SK-N-SH (cell line): Measurements from ENCODE around the gene BCL7B. TPM values are rescaled to one million over a fixed set of nuclear protein-coding genes. Genes with fewer than 3 reads are reported as not detected.
A peak's percentile ranks its signal among the peaks of the same experiment; 100 is the strongest.

Source experiments
- CTCF ChIA-PET: fragments of 300-600, 350-600 bp; formaldehyde crosslinking; extraction: SDS; loops from one replicate; lab custom pipeline; 2021; lab: Yijun Ruan, JAX
- POLR2A ChIA-PET: fragments of 350-600 bp; sonication (Branson Sonifier 250); formaldehyde crosslinking; extraction: SDS; loops from one replicate; lab custom pipeline; 2020; ENCODE audit warnings: antibody characterized with exemption, inconsistent platforms; lab: Yijun Ruan, JAX
- DNase-seq: peaks from one replicate; pipeline ENCODE4 v3.0.0; 2012
- H2AFZ ChIP-seq: fragments of 200-600 bp; sonication (generic); 2 replicates; pipeline ENCODE4 v1.8.1; 2016; ENCODE audit warnings: antibody characterized with exemption, mild to moderate bottlenecking, low read depth
- H3F3A ChIP-seq: fragments of 200-600 bp; sonication (generic); replicated peaks from 2 replicates; pipeline ENCODE3; 2016; ENCODE audit warnings: antibody characterized with exemption, mild to moderate bottlenecking; ENCODE audit not compliant: insufficient read depth
- H3K27ac ChIP-seq, 2 experiments: fragments of 200-500 bp in 1 of 2; fragments of 200-600 bp in 1 of 2; sonication (Bioruptor generic) in 1 of 2; sonication (generic), shearing (Covaris generic) in 1 of 2; 2 replicates each; pipeline versions ENCODE4 v1.5.1 to v1.6.1; 2014 to 2016; ENCODE audit warnings: low read depth in 2 of 2, inconsistent platforms in 1 of 2, low read length in 1 of 2, mild to moderate bottlenecking in 1 of 2, mixed read lengths in 1 of 2
- H3K27me3 ChIP-seq: fragments of 200-600 bp; sonication (generic), shearing (Covaris generic); 2 replicates; pipeline ENCODE4 v1.6.1; 2016; ENCODE audit warnings: mixed run types; ENCODE audit not compliant: insufficient read depth
- H3K36me3 ChIP-seq, 2 experiments: fragments of 200-500 bp in 1 of 2; fragments of 200-600 bp in 1 of 2; sonication (Bioruptor generic) in 1 of 2; sonication (generic) in 1 of 2; replicated peaks in 1 of 2; 2 replicates each; pipeline versions ENCODE3 to v1.5.1; 2014 to 2016; ENCODE audit warnings: low read length in 1 of 2, mild to moderate bottlenecking in 1 of 2; ENCODE audit not compliant: insufficient read depth in 2 of 2, control insufficient read depth in 1 of 2
- H3K4me1 ChIP-seq, 2 experiments: fragments of 200-500 bp in 1 of 2; fragments of 200-600 bp in 1 of 2; sonication (Bioruptor generic) in 1 of 2; sonication (generic), shearing (Covaris generic) in 1 of 2; 2 replicates each; pipeline versions ENCODE4 v1.5.1 to v1.6.1; 2014 to 2016; ENCODE audit warnings: low read depth in 1 of 2, low read length in 1 of 2, mixed run types in 1 of 2; ENCODE audit not compliant: insufficient read depth in 2 of 2, control insufficient read depth in 1 of 2
- H3K4me2 ChIP-seq: fragments of 200-600 bp; sonication (generic), shearing (Covaris generic); 2 replicates; pipeline ENCODE4 v1.6.1; 2017; ENCODE audit warnings: mixed run types
- H3K4me3 ChIP-seq, 2 experiments: fragments of 200-500 bp in 1 of 2; fragments of 200-600 bp in 1 of 2; sonication (Bioruptor generic) in 1 of 2; sonication (generic), shearing (Covaris generic) in 1 of 2; 2 replicates each; pipeline versions ENCODE4 v1.5.1 to v1.8.1; 2014 to 2016; ENCODE audit warnings: low read depth in 2 of 2, inconsistent platforms in 1 of 2, low read length in 1 of 2, mild to moderate bottlenecking in 1 of 2, mixed read lengths in 1 of 2, moderate library complexity in 1 of 2
- H3K79me2 ChIP-seq: fragments of 200-600 bp; sonication (generic); 2 replicates; pipeline ENCODE4 v1.8.1; 2017; ENCODE audit warnings: mild to moderate bottlenecking; ENCODE audit not compliant: insufficient read depth
- H3K9ac ChIP-seq: fragments of 200-600 bp; sonication (generic); 2 replicates; pipeline ENCODE4 v1.6.1; 2017; ENCODE audit warnings: mixed run types
- H3K9me2 ChIP-seq: fragments of 200-600 bp; sonication (generic); 2 replicates; pipeline ENCODE4 v1.6.1; 2017; ENCODE audit warnings: mixed run types
- H3K9me3 ChIP-seq: fragments of 200-600 bp; sonication (generic); 2 replicates; pipeline ENCODE4 v1.6.1; 2017; ENCODE audit warnings: mixed run types, mild to moderate bottlenecking, moderate library complexity
- H4K20me1 ChIP-seq: fragments of 200-600 bp; sonication (generic); 2 replicates; pipeline ENCODE4 v1.6.1; 2017; ENCODE audit warnings: mild to moderate bottlenecking, mixed run types; ENCODE audit not compliant: insufficient read depth
- ELF1 ChIP-seq: IDR thresholded peaks from 2 replicates; pipeline ENCODE4 v1.4.0; 2012
- EP300 ChIP-seq, 2 experiments: IDR thresholded peaks; 2 replicates each; pipeline versions ENCODE4 v1.4.0 to v1.6.1; 2012; ENCODE audit warnings: borderline replicate concordance in 1 of 2, low read depth in 1 of 2, low read length in 1 of 2
- JUND ChIP-seq: IDR thresholded peaks from 2 replicates; pipeline ENCODE4 v1.4.0; 2012
- MEF2A ChIP-seq: IDR thresholded peaks from 2 replicates; pipeline ENCODE4 v1.4.0; 2012; ENCODE audit warnings: low read depth, borderline replicate concordance
- PBX3 ChIP-seq: IDR thresholded peaks from 2 replicates; pipeline ENCODE4; 2012
- RCOR1 ChIP-seq: fragments of 150-350 bp; IDR thresholded peaks from 2 replicates; pipeline ENCODE4 v1.6.1; 2017; ENCODE audit warnings: antibody characterized with exemption, low read length
- RFX5 ChIP-seq: IDR thresholded peaks from 2 replicates; pipeline ENCODE4 v1.6.1; 2012; ENCODE audit warnings: mild to moderate bottlenecking, improper control_type of control experiment, low read length
- SMC3 ChIP-seq: IDR thresholded peaks from 2 replicates; pipeline ENCODE4 v1.6.1; 2012; ENCODE audit warnings: low read depth, low read length, improper control_type of control experiment
- TEAD4 ChIP-seq: IDR thresholded peaks from 2 replicates; pipeline ENCODE4 v1.4.0; 2012; ENCODE audit warnings: mild to moderate bottlenecking, borderline replicate concordance; ENCODE audit not compliant: insufficient read depth
- WGBS: methylation state at CpG from one replicate; pipeline ENCODE4 v1.1.6; 2017; ENCODE audit warnings: low lambda C conversion rate; 5-methylcytosine and 5-hydroxymethylcytosine counted together
- polyA plus RNA-seq, 3 experiments: library from polyadenylated mRNA; depleted of rRNA; stranded (reverse); fragments of >200 nt; gene quantifications; 2 replicates each; pipeline ENCODE4 v1.2.3, GENCODE V29; 2012
- TF ChIP-seq, protein P1 (sequence below): fragments of 150-350 bp; IDR thresholded peaks from 2 replicates; pipeline ENCODE4 v1.6.1; 2017; ENCODE audit warnings: antibody characterized with exemption, low read length, low read depth, borderline replicate concordance

Gene BCL7B
- polyA plus RNA-seq, 1 of the 3 experiments (the other 2 are of a cell fraction), result 114 TPM

- Histone ChIP-seq H3K4me1 (peaks cover 14 to 23% of the 10 kb centered on the region in 2 experiments), H3K4me2 (peak overlapping the region; percentile 94), H3K27ac (peak overlapping the region; percentile 25 to 77; a peak in 3 of 4 replicates), H3K9ac (peak overlapping the region; percentile 85), H3K36me3 (peaks cover 11 to 47% of the 10 kb centered on the region in 2 experiments), H3F3A (peaks cover 25% of the 10 kb centered on the region), H3K27me3 (no peaks in the 10 kb centered on the region), H3K9me2 (no peaks in the 10 kb centered on the region), H3K79me2 (peaks cover 72% of the 10 kb centered on the region), H3K4me3 (peak overlapping the region; percentile 69 to 83), H4K20me1 (peaks cover 59% of the 10 kb centered on the region), H3K9me3 (no peaks in the 10 kb centered on the region)
- ChIA-PET POLR2A (interaction anchor here (0.6 kb wide), 1 partner anchor 63 kb away, joined by 3 read pairs; no protein-coding TSS in a partner anchor), CTCF (interaction anchor here (1.0 to 2.1 kb wide), 9 partner anchors 10 to 215 kb away, joined by 3 to 11 read pairs (median 3); no protein-coding TSS in a partner anchor)
- DNase-seq, result no peak
- TF ChIP-seq, protein P1, sequence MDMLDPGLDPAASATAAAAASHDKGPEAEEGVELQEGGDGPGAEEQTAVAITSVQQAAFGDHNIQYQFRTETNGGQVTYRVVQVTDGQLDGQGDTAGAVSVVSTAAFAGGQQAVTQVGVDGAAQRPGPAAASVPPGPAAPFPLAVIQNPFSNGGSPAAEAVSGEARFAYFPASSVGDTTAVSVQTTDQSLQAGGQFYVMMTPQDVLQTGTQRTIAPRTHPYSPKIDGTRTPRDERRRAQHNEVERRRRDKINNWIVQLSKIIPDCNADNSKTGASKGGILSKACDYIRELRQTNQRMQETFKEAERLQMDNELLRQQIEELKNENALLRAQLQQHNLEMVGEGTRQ, result no peak
- no peak for TF ChIP-seq MEF2A
- no peak for TF ChIP-seq EP300 (IDR thresholded peaks at IDR 0.05; ENCODE audit: borderline replicate concordance in 1 of 2, low read depth in 1 of 2, low read length in 1 of 2)
- no peak for TF ChIP-seq RCOR1
- no peak for TF ChIP-seq ELF1
- TF ChIP-seq JUND, result no peak
- no peak for TF ChIP-seq TEAD4
- TF ChIP-seq, all 33 proteins: peak for 0
- WGBS, result 68% methylated on average over 18 of the region's 18 CpGs
- H2AFZ ChIP-seq, result no peak overlapping the region
These were observed 37.4 kb downstream of the BCL7B start for GRCh38 chr7:73519867-73520672.

GRCh38 chr7:73518470-73518869 is 39.0 kb downstream of the BCL7B start:
- Histone ChIP-seq H3K4me3 (peak overlapping the region in 1 of 2 experiments; percentile 83; a peak in 1 of 4 replicates), H3K4me2 (peak overlapping the region; percentile 94), H3K36me3 (peaks cover 19 to 63% of the 10 kb centered on the region in 2 experiments), H3K79me2 (peaks cover 88% of the 10 kb centered on the region), H3K9me3 (no peaks in the 10 kb centered on the region), H3K9me2 (no peaks in the 10 kb centered on the region), H3K4me1 (peaks cover 14 to 23% of the 10 kb centered on the region in 2 experiments), H4K20me1 (peaks cover 75% of the 10 kb centered on the region), H3K9ac (peak overlapping the region; percentile 21; the same call in 1 of the 2 replicates), H3K27ac (no peak overlapping the region; a peak in 1 of 4 replicates), H3F3A (peaks cover 24% of the 10 kb centered on the region), H2AFZ (no peak overlapping the region), H3K27me3 (no peaks in the 10 kb centered on the region)
- no peak for TF ChIP-seq PBX3
- TF ChIP-seq SMC3, result no peak
- no peak for TF ChIP-seq RFX5
- POLR2A ChIA-PET, result interaction anchor here (1.0 kb wide), 1 partner anchor 60 kb away, joined by 4 read pairs; the partner anchor contains the start of gene TBL2
- 98% methylated on average over 5 of the region's 5 CpGs for WGBS
- CTCF ChIA-PET, result interaction anchor here (1.1 to 1.4 kb wide), 2 partner anchors 68 to 217 kb away, joined by 3 read pairs; no protein-coding TSS in a partner anchor
- no peak for DNase-seq
